IMR-90 (cell line): ENCODE data around the gene CCSER1. TPM values are rescaled to one million over a fixed set of nuclear protein-coding genes. Genes with fewer than 3 reads are reported as not detected.
"Not testable (repeated sequence)": the region's sequence is repeated elsewhere in the genome, so short reads cannot be mapped to it uniquely, and the experiment has no call there.

Source experiments
- ATAC-seq: fragments of 200-7000 bp; cut with Tn5 transposase; 2 replicates; pipeline ENCODE4 v1.9.1; 2020; ENCODE audit warnings: low read depth, mild to moderate bottlenecking, moderate library complexity
- BruUV-seq: library from RNA; stranded (reverse); fragments of 400-500 nt; replicated peaks from 2 replicates; lab custom pipeline; 2021; lab: Mats Ljungman, UMichigan
- CTCF ChIA-PET: fragments of 300-600 bp; formaldehyde crosslinking; extraction: SDS; loops from one replicate; lab custom pipeline; 2021; ENCODE audit warnings: antibody characterized with exemption; lab: Yijun Ruan, JAX
- POLR2A ChIA-PET: fragments of 300-600 bp; sonication (Branson Sonifier 250); formaldehyde crosslinking; loops from one replicate; lab custom pipeline; 2022; ENCODE audit warnings: antibody characterized with exemption; ENCODE audit not compliant: unreplicated experiment; lab: Charles Lee
- DNase-seq: peaks from one replicate; pipeline ENCODE4 v3.0.0; 2013
- H2AFZ ChIP-seq: replicated peaks from 2 replicates; pipeline ENCODE3; 2013; ENCODE audit warnings: low read length, mild to moderate bottlenecking; ENCODE audit not compliant: poor library complexity
- H2AK5ac ChIP-seq: 2 replicates; pipeline ENCODE4 v1.6.1; 2013; ENCODE audit warnings: low read depth, low read length, inconsistent platforms
- H2AK9ac ChIP-seq: replicated peaks from 2 replicates; pipeline ENCODE3; 2013; ENCODE audit warnings: mild to moderate bottlenecking, low read depth, low read length, moderate library complexity; ENCODE audit not compliant: poor library complexity
- H2BK120ac ChIP-seq: 2 replicates; pipeline ENCODE4 v1.6.1; 2013; ENCODE audit warnings: low read depth, low read length, inconsistent platforms
- H2BK15ac ChIP-seq: 3 replicates; pipeline ENCODE4 v1.6.1; 2013; ENCODE audit warnings: low read depth, low read length, inconsistent platforms
- H2BK20ac ChIP-seq: 2 replicates; pipeline ENCODE4 v1.6.1; 2013; ENCODE audit warnings: low read depth, mild to moderate bottlenecking, inconsistent platforms, low read length, moderate library complexity
- H2BK5ac ChIP-seq: 2 replicates; pipeline ENCODE4 v1.6.1; 2013; ENCODE audit warnings: mild to moderate bottlenecking, low read depth, low read length, inconsistent platforms; ENCODE audit not compliant: poor library complexity, severe bottlenecking
- H3K14ac ChIP-seq: replicated peaks from 2 replicates; pipeline ENCODE4 v1.6.1; 2013; ENCODE audit warnings: low read depth, low read length, inconsistent platforms
- H3K18ac ChIP-seq: 2 replicates; pipeline ENCODE4 v1.6.1; 2013; ENCODE audit warnings: low read depth, low read length, control low read depth
- H3K23ac ChIP-seq: 2 replicates; pipeline ENCODE4 v1.6.1; 2013; ENCODE audit warnings: low read depth, low read length, inconsistent platforms
- H3K27ac ChIP-seq: 2 replicates; pipeline ENCODE4 v1.5.1; 2013; ENCODE audit warnings: mild to moderate bottlenecking, control low read depth, low read length; ENCODE audit not compliant: insufficient read depth
- H3K27me3 ChIP-seq: 2 replicates; pipeline ENCODE4 v1.6.1; 2013; ENCODE audit warnings: low read length; ENCODE audit not compliant: control insufficient read depth, insufficient read depth
- H3K36me3 ChIP-seq: 2 replicates; pipeline ENCODE4 v1.6.1; 2013; ENCODE audit warnings: low read length, mixed read lengths; ENCODE audit not compliant: control insufficient read depth, insufficient read depth
- H3K4ac ChIP-seq: 2 replicates; pipeline ENCODE4 v1.6.1; 2013; ENCODE audit warnings: low read depth, low read length, inconsistent platforms
- H3K4me1 ChIP-seq: 2 replicates; pipeline ENCODE4 v1.6.1; 2013; ENCODE audit warnings: low read length, mixed read lengths; ENCODE audit not compliant: control insufficient read depth, insufficient read depth
- H3K4me2 ChIP-seq: 2 replicates; pipeline ENCODE4 v1.6.1; 2013; ENCODE audit warnings: low read depth, mild to moderate bottlenecking, control low read depth, low read length, moderate library complexity
- H3K4me3 ChIP-seq: 2 replicates; pipeline ENCODE4 v1.5.1; 2013; ENCODE audit warnings: low read depth, mild to moderate bottlenecking, control low read depth, low read length, moderate library complexity; ENCODE audit not compliant: insufficient read depth
- H3K56ac ChIP-seq: 2 replicates; pipeline ENCODE4 v1.6.1; 2013; ENCODE audit warnings: low read length, inconsistent platforms; ENCODE audit not compliant: insufficient read depth; ENCODE audit errors: extremely low read depth
- H3K79me1 ChIP-seq, 2 experiments: 2 replicates each; pipeline ENCODE4 v1.6.1; 2013; ENCODE audit warnings: low read length in 2 of 2, inconsistent platforms in 1 of 2, low read depth in 1 of 2
- H3K9ac ChIP-seq: 2 replicates; pipeline ENCODE4 v1.6.1; 2013; ENCODE audit warnings: low read depth, low read length, control low read depth
- H3K9me1 ChIP-seq: 2 replicates; pipeline ENCODE4 v1.6.1; 2013; ENCODE audit warnings: low read length, inconsistent platforms; ENCODE audit not compliant: insufficient read depth
- H3K9me3 ChIP-seq: 2 replicates; pipeline ENCODE4 v1.6.1; 2013; ENCODE audit warnings: low read length; ENCODE audit not compliant: control insufficient read depth, insufficient read depth
- H4K20me1 ChIP-seq: 2 replicates; pipeline ENCODE4 v1.6.1; 2013; ENCODE audit warnings: low read length, inconsistent platforms; ENCODE audit not compliant: insufficient read depth
- H4K5ac ChIP-seq: 2 replicates; pipeline ENCODE4 v1.6.1; 2013; ENCODE audit warnings: mild to moderate bottlenecking, low read depth, low read length, control low read depth
- H4K8ac ChIP-seq, 2 experiments: 2 replicates each; pipeline ENCODE4 v1.6.1; 2013; ENCODE audit warnings: low read depth in 2 of 2, low read length in 2 of 2, control low read depth in 1 of 2, inconsistent platforms in 1 of 2
- H4K91ac ChIP-seq: 2 replicates; pipeline ENCODE4 v1.6.1; 2013; ENCODE audit warnings: low read depth, low read length, inconsistent platforms; ENCODE audit not compliant: insufficient read depth
- WGBS, 2 experiments: methylation state at CpG; one replicate each; pipeline versions ENCODE4 v1.1.5 to v1.1.7; 2013; ENCODE audit warnings: missing lambda C conversion rate in 2 of 2; ENCODE audit not compliant: insufficient read length in 1 of 2; ENCODE audit errors: extremely low coverage in 2 of 2; 5-methylcytosine and 5-hydroxymethylcytosine counted together
- dilution Hi-C: fragments of 300-500 bp; cut with HindIII; formaldehyde crosslinking; loops from one replicate; pipeline ENCODE4 v1.14.3; 2018; ENCODE audit warnings: low sequenced_read_pairs; ENCODE audit not compliant: unreplicated experiment
- in situ Hi-C: fragments of 300-500 bp; cut with MboI; formaldehyde crosslinking; loops from 3 replicates; pipeline ENCODE4 v1.14.3; 2019; ENCODE audit warnings: low sequenced_read_pairs, inconsistent platforms, mixed read lengths
- intact Hi-C: fragments of 100-400 bp; cut with micrococcal nuclease; formaldehyde crosslinking; loops from 2 replicates; pipeline ENCODE4 v1.10.0; 2022
- polyA plus RNA-seq, 3 experiments: library from polyadenylated mRNA; depleted of rRNA; stranded (reverse); fragments of >200 nt; gene quantifications; 2 replicates each; pipeline ENCODE4 v1.2.3, GENCODE V29; 2012; ENCODE audit warnings: low replicate concordance in 1 of 3
- total RNA-seq: library from RNA; depleted of rRNA; stranded (reverse); fragments of >200 nt; gene quantifications from 2 replicates; pipeline ENCODE4 v1.2.3, GENCODE V29; 2012

Gene CCSER1
- total and polyA plus RNA-seq, 2 of the 4 experiments (the other 2 are of a cell fraction) = not detected

GRCh38 chr4:91405431-91405830 lies 1278.2 kb downstream of the CCSER1 start:
- H2AK9ac ChIP-seq, H3K9me3 ChIP-seq, H3K9ac ChIP-seq, H3K4ac ChIP-seq, ATAC-seq, H3K9me1 ChIP-seq, H3K14ac ChIP-seq, H2AFZ ChIP-seq, H3K79me1 ChIP-seq, H2AK5ac ChIP-seq, CTCF ChIA-PET, H4K5ac ChIP-seq, H3K36me3 ChIP-seq, H3K18ac ChIP-seq, H4K8ac ChIP-seq, H3K4me1 ChIP-seq, H2BK15ac ChIP-seq, H4K20me1 ChIP-seq, H3K23ac ChIP-seq, POLR2A ChIA-PET, H2BK120ac ChIP-seq, dilution Hi-C loops, H3K4me2 ChIP-seq, BruUV-seq, H3K27ac ChIP-seq, H3K4me3 ChIP-seq, DNase-seq, H2BK20ac ChIP-seq, intact Hi-C loops, H4K91ac ChIP-seq, in situ Hi-C loops, H2BK5ac ChIP-seq, H3K56ac ChIP-seq, H3K27me3 ChIP-seq: not testable (repeated sequence)
- WGBS, 2 experiments = no CpG with 5 or more reads among the region's 7 CpGs
